Stimulated activated memory B cell treated with anti-CD40 and anti-IgM and Interleukin-4, amounts not matched to agents 10 μg/mL and 1 μg/mL and 100 μg/mL, for 72 hours (primary cell): ENCODE data around the gene MCHR2.

Experiments used
- ATAC-seq: fragments of 150-1000 bp; cut with Tn5 transposase; 2 replicates; pipeline ENCODE4 v1.10.0; 2021
- H3K27ac Mint-ChIP-seq: one replicate; pipeline ENCODE4 v1.8.0; 2022; ENCODE audit warnings: mild to moderate bottlenecking, mixed read lengths
- H3K27me3 Mint-ChIP-seq: one replicate; pipeline ENCODE4 v1.8.0; 2022; ENCODE audit warnings: mixed read lengths
- H3K36me3 Mint-ChIP-seq: one replicate; pipeline ENCODE4 v1.8.0; 2022; ENCODE audit warnings: mixed read lengths
- H3K4me1 Mint-ChIP-seq: one replicate; pipeline ENCODE4 v1.8.0; 2022; ENCODE audit warnings: mixed read lengths
- H3K4me3 Mint-ChIP-seq: one replicate; pipeline ENCODE4 v1.8.0; 2022; ENCODE audit warnings: mild to moderate bottlenecking, moderate library complexity, mixed read lengths
- H3K9me3 Mint-ChIP-seq: one replicate; pipeline ENCODE4 v1.8.0; 2022; ENCODE audit warnings: mixed read lengths

The MCHR2 gene

GRCh38 chr6:99871641-99872040, 122.4 kb downstream of the MCHR2 start:
- no peak for ATAC-seq
- Mint-ChIP-seq H3K9me3 (no peaks in the 10 kb centered on the region), H3K36me3 (no peaks in the 10 kb centered on the region), H3K27me3 (peaks cover 19% of the 10 kb centered on the region), H3K4me1 (peaks cover 8% of the 10 kb centered on the region), H3K27ac (no peak overlapping the region), H3K4me3 (no peak overlapping the region)
